ENCODE results near the gene RAVER1.
A peak's percentile ranks its signal among the peaks of the same experiment; 100 is the strongest.
"Not testable (repeated sequence)": the region's sequence is repeated elsewhere in the genome, so short reads cannot be mapped to it uniquely, and the experiment has no call there.

Gene RAVER1

DNA sequence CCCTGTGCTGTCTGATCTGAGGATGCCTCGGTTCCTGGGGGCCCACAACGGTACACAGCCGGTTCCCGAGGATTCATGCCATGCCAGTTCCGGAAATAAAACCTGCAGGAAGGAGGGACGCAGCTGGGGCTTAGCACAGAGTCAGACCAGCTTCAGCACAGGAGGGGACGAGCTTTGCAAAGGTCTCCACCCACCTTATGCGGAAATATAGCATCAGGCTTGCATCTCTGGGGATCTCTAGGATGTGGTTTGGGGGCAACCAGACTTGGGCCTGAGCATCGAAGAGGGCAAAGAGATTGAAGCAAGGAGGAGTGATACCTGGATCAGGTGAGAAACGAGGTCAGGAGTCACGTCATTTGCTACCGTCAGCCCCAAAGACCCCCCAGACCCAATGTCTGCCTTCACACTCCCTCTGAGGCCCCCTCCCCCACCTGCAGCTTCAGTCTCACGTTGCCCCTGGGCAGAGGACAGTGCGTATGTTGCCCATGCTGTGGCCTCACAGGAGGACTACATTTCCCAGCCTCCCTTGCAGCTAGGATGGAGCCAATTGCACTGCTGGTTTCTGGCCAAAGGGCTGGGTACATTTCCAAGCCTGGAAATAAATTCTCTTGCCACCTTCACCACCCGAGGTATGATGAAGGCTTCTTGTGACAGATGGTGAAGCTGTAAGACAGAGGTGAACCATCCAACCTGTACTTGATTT lies 34.9 kb upstream of the RAVER1 start:
- no peak for TF ChIP-seq EZH2 (IDR thresholded peaks at IDR 0.05; ENCODE audit: borderline replicate concordance, low read depth, low read length, severe bottlenecking)
- TF ChIP-seq, protein P1, sequence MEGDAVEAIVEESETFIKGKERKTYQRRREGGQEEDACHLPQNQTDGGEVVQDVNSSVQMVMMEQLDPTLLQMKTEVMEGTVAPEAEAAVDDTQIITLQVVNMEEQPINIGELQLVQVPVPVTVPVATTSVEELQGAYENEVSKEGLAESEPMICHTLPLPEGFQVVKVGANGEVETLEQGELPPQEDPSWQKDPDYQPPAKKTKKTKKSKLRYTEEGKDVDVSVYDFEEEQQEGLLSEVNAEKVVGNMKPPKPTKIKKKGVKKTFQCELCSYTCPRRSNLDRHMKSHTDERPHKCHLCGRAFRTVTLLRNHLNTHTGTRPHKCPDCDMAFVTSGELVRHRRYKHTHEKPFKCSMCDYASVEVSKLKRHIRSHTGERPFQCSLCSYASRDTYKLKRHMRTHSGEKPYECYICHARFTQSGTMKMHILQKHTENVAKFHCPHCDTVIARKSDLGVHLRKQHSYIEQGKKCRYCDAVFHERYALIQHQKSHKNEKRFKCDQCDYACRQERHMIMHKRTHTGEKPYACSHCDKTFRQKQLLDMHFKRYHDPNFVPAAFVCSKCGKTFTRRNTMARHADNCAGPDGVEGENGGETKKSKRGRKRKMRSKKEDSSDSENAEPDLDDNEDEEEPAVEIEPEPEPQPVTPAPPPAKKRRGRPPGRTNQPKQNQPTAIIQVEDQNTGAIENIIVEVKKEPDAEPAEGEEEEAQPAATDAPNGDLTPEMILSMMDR (IDR thresholded peaks at IDR 0.05; ENCODE audit: borderline replicate concordance, extremely low read depth, low read length, poor library complexity, severe bottlenecking): no peak
- Histone ChIP-seq H3K36me3 (ENCODE audit: insufficient read depth, low read length) (peaks cover 66% of the 10 kb centered on the region), H4K20me1 (ENCODE audit: insufficient read depth, low read length) (peaks cover 11% of the 10 kb centered on the region), H3K27ac (ENCODE audit: low read length) (no peak overlapping the region), H3K79me2 (ENCODE audit: insufficient read depth, low read length) (0 out of 2 replicates have a peak, but pooled peaks cover 3% of the 10 kb centered on the region), H3K4me3 (ENCODE audit: low read depth in 1 of 2, low read length in 2 of 2) (no peak overlapping the region), H3K9me3 (ENCODE audit: insufficient read depth, low read length, severe bottlenecking) (no peaks in the 10 kb centered on the region), H3K9ac (ENCODE audit: low read depth, low read length) (no peak overlapping the region), H2AFZ (ENCODE audit: low read depth, low read length) (no peak overlapping the region), H3K4me2 (ENCODE audit: insufficient read depth, low read length) (no peak overlapping the region), H3K27me3 (ENCODE audit: insufficient read depth, low read length, poor library complexity) (no peaks in the 10 kb centered on the region), H3K4me1 (ENCODE audit: insufficient read depth, low read length) (no peaks in the 10 kb centered on the region)
- ATAC-seq (ENCODE audit: insufficient read depth, low read depth): peak; percentile 42; the same call in 1 of the 3 replicates
- no peak for DNase-seq

DNA sequence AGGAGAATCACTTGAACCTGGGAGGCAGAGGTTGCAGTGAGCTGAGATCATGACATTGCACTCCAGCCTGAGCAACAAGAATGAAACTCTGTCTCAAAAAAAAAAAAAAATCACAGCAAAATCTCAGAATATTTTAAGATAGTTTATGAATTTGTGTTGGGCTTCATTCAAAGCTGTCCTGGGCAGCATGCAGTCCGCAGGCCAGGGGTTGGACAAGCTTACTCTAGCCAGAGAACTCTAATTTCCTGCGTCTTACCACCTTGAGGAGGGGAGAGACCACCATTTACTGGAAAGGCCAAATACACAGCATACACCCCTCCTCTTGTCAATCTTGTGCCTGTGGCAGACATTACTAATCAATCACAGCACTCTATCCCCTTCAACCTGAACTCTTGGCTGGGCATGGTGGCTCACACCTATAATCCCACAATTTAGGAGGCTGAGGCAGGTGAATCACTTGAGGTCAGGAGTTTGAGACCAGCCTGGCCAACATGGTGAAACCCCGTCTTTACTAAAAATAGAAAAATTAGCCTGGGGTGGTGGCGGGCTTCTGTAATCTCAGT lies 33.7 kb upstream of the RAVER1 start:
- H2AFZ ChIP-seq (ENCODE audit: low read depth, low read length); H3K4me2 ChIP-seq (ENCODE audit: insufficient read depth, low read length); H3K27ac ChIP-seq (ENCODE audit: low read length); H3K79me2 ChIP-seq (ENCODE audit: insufficient read depth, low read length); H3K9ac ChIP-seq (ENCODE audit: low read depth, low read length); H3K27me3 ChIP-seq (ENCODE audit: insufficient read depth, low read length, poor library complexity); H3K9me3 ChIP-seq (ENCODE audit: insufficient read depth, low read length, severe bottlenecking); DNase-seq; ATAC-seq (ENCODE audit: insufficient read depth, low read depth); H3K4me1 ChIP-seq (ENCODE audit: insufficient read depth, low read length); H3K4me3 ChIP-seq (ENCODE audit: low read depth in 1 of 2, low read length in 2 of 2): not testable (repeated sequence)
- Histone ChIP-seq H3K36me3 (ENCODE audit: insufficient read depth, low read length) (peaks cover 71% of the 10 kb centered on the region), H4K20me1 (ENCODE audit: insufficient read depth, low read length) (peaks cover 11% of the 10 kb centered on the region)

DNA sequence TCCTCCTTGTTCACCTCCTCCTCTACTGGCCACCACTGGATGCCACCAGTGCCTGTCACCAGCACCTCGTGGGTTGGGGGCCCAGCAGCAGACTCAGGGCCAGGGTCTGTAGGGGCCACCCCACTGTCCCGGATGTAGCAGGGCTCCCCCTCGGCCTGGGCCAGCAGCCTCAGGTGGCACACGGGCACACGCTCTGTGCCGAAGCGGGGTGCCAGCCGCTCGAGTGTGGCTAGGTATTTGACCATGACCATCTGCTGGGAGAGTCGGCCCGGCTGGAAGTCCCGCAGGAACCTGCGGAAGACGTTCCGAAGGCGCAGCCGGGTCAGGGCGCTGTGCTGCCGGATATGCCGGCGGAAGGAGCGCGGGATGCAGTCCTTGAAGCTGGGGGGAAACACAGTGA lies 32.2 kb upstream of the RAVER1 start:
- peaks cover 11% of the 10 kb centered on the region for H4K20me1 ChIP-seq (ENCODE audit: insufficient read depth, low read length)
- H3K4me3 ChIP-seq (ENCODE audit: low read depth in 1 of 2, low read length in 2 of 2): no peak overlapping the region
- ATAC-seq (ENCODE audit: insufficient read depth, low read depth) (no peak), DNase-seq (no peak)
- H3K9me3 ChIP-seq (ENCODE audit: insufficient read depth, low read length, severe bottlenecking): no peaks in the 10 kb centered on the region
- no peak overlapping the region for H3K9ac ChIP-seq (ENCODE audit: low read depth, low read length)
- no peak overlapping the region for H2AFZ ChIP-seq (ENCODE audit: low read depth, low read length)
- H3K27ac ChIP-seq (ENCODE audit: low read length): no peak overlapping the region
- no peak overlapping the region for H3K4me2 ChIP-seq (ENCODE audit: insufficient read depth, low read length)
- H3K79me2 ChIP-seq (ENCODE audit: insufficient read depth, low read length): 0 out of 2 replicates have a peak, but pooled peaks cover 3% of the 10 kb centered on the region
- no peaks in the 10 kb centered on the region for H3K4me1 ChIP-seq (ENCODE audit: insufficient read depth, low read length)
- H3K27me3 ChIP-seq (ENCODE audit: insufficient read depth, low read length, poor library complexity): no peaks in the 10 kb centered on the region
- peaks cover 81% of the 10 kb centered on the region for H3K36me3 ChIP-seq (ENCODE audit: insufficient read depth, low read length)
- TF ChIP-seq EZH2 (IDR thresholded peaks at IDR 0.05; ENCODE audit: borderline replicate concordance, low read depth, low read length, severe bottlenecking): no peak
- TF ChIP-seq, protein P1 (IDR thresholded peaks at IDR 0.05; ENCODE audit: borderline replicate concordance, extremely low read depth, low read length, poor library complexity, severe bottlenecking): no peak

DNA sequence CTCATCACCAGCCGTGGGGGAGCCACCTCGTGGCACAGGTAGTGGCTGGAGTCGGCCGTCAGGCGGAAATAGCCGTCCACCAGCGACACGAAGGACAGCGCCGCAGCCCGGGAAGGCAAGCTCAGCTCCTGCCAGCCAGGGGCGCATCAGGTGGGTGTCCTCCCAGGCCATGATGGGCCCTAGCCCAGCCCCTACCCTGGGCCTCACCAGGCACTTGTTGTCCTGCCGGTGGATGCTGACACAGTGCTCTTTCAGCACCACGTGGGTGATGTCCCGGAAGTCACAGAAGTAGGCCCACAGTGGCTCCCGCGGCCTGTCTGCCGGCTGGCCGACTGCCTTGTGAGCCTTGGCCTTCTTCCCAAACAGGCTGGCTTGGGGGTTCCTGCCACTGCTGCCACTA lies 31.3 kb upstream of the RAVER1 start:
- H3K4me1 ChIP-seq (ENCODE audit: insufficient read depth, low read length): no peaks in the 10 kb centered on the region
- ATAC-seq (ENCODE audit: insufficient read depth, low read depth) (no peak), DNase-seq (no peak)
- peaks cover 85% of the 10 kb centered on the region for H3K36me3 ChIP-seq (ENCODE audit: insufficient read depth, low read length)
- H3K4me2 ChIP-seq (ENCODE audit: insufficient read depth, low read length): no peak overlapping the region
- H3K27me3 ChIP-seq (ENCODE audit: insufficient read depth, low read length, poor library complexity): no peaks in the 10 kb centered on the region
- peaks cover 11% of the 10 kb centered on the region for H4K20me1 ChIP-seq (ENCODE audit: insufficient read depth, low read length)
- 0 out of 2 replicates have a peak, but pooled peaks cover 3% of the 10 kb centered on the region for H3K79me2 ChIP-seq (ENCODE audit: insufficient read depth, low read length)
- no peak overlapping the region for H2AFZ ChIP-seq (ENCODE audit: low read depth, low read length)
- no peak overlapping the region for H3K9ac ChIP-seq (ENCODE audit: low read depth, low read length)
- H3K27ac ChIP-seq (ENCODE audit: low read length): no peak overlapping the region
- no peak overlapping the region for H3K4me3 ChIP-seq (ENCODE audit: low read depth in 1 of 2, low read length in 2 of 2)
- TF ChIP-seq, protein P1 (IDR thresholded peaks at IDR 0.05; ENCODE audit: borderline replicate concordance, extremely low read depth, low read length, poor library complexity, severe bottlenecking): no peak
- no peak for TF ChIP-seq EZH2 (IDR thresholded peaks at IDR 0.05; ENCODE audit: borderline replicate concordance, low read depth, low read length, severe bottlenecking)
- H3K9me3 ChIP-seq (ENCODE audit: insufficient read depth, low read length, severe bottlenecking): no peaks in the 10 kb centered on the region
